DOHH2 (cell line): Measurements from ENCODE around the gene QSOX2.

ENCODE experiments used
- H3F3A ChIP-seq: fragments of 200-600 bp; sonication (generic), shearing (Covaris generic); 2 replicates; pipeline ENCODE4 v1.6.0; 2016; ENCODE audit warnings: antibody characterized with exemption, mild to moderate bottlenecking; ENCODE audit not compliant: control insufficient read depth, insufficient read depth
- H3K27ac ChIP-seq: fragments of 200-600 bp; sonication (generic); 2 replicates; pipeline ENCODE4 v1.5.1; 2014; ENCODE audit warnings: low read depth, mild to moderate bottlenecking, low read length, moderate library complexity
- H3K27me3 ChIP-seq: fragments of 200-600 bp; sonication (generic); 2 replicates; pipeline ENCODE4 v1.6.1; 2014; ENCODE audit warnings: mild to moderate bottlenecking, low read length, mixed read lengths; ENCODE audit not compliant: control insufficient read depth
- H3K36me3 ChIP-seq: fragments of 200-600 bp; sonication (generic); 2 replicates; pipeline ENCODE4 v1.6.1; 2014; ENCODE audit warnings: mild to moderate bottlenecking, low read length, moderate library complexity, mixed read lengths; ENCODE audit not compliant: control insufficient read depth
- H3K4me1 ChIP-seq: fragments of 200-600 bp; sonication (generic); 2 replicates; pipeline ENCODE4 v1.6.1; 2014; ENCODE audit warnings: mild to moderate bottlenecking, low read length, mixed read lengths; ENCODE audit not compliant: control insufficient read depth
- H3K4me2 ChIP-seq: fragments of 200-600 bp; sonication (generic); 2 replicates; pipeline ENCODE4 v1.6.0; 2014; ENCODE audit warnings: mild to moderate bottlenecking, low read length, moderate library complexity
- H3K4me3 ChIP-seq: fragments of 200-600 bp; sonication (generic); 2 replicates; pipeline ENCODE4 v1.5.1; 2014; ENCODE audit warnings: mild to moderate bottlenecking, low read length, mixed read lengths
- H3K79me2 ChIP-seq: fragments of 200-600 bp; sonication (generic); 2 replicates; pipeline ENCODE4 v1.6.1; 2014; ENCODE audit warnings: mild to moderate bottlenecking, low read length, mixed read lengths; ENCODE audit not compliant: control insufficient read depth
- H3K9me2 ChIP-seq: fragments of 200-600 bp; sonication (generic); replicated peaks from 2 replicates; pipeline ENCODE4 v1.6.1; 2014; ENCODE audit warnings: mild to moderate bottlenecking, low read length, mixed read lengths; ENCODE audit not compliant: control insufficient read depth
- H3K9me3 ChIP-seq: fragments of 200-600 bp; sonication (generic); 2 replicates; pipeline ENCODE4 v1.6.1; 2014; ENCODE audit warnings: antibody characterized with exemption, low read length, mixed read lengths; ENCODE audit not compliant: control insufficient read depth, insufficient read depth
- H4K20me1 ChIP-seq: fragments of 200-600 bp; sonication (generic); 2 replicates; pipeline ENCODE4 v1.6.0; 2014; ENCODE audit warnings: low read depth, mild to moderate bottlenecking, antibody characterized with exemption, low read length, moderate library complexity; ENCODE audit not compliant: control insufficient read depth, insufficient read depth
- EZH2phosphoT487 ChIP-seq: fragments of 200-600 bp; sonication (generic); IDR thresholded peaks from 2 replicates; pipeline ENCODE4 v1.6.1; 2017; ENCODE audit warnings: borderline replicate concordance, mild to moderate bottlenecking, antibody characterized with exemption, low read length, moderate library complexity, mixed read lengths
- TF ChIP-seq, protein P1 (sequence below): fragments of 200-600 bp; sonication (generic); IDR thresholded peaks from one replicate; pipeline ENCODE4 v1.5.1; 2014; ENCODE audit warnings: antibody characterized with exemption, mild to moderate bottlenecking, low read depth, low read length; ENCODE audit not compliant: poor library complexity, severe bottlenecking

The QSOX2 gene

DNA sequence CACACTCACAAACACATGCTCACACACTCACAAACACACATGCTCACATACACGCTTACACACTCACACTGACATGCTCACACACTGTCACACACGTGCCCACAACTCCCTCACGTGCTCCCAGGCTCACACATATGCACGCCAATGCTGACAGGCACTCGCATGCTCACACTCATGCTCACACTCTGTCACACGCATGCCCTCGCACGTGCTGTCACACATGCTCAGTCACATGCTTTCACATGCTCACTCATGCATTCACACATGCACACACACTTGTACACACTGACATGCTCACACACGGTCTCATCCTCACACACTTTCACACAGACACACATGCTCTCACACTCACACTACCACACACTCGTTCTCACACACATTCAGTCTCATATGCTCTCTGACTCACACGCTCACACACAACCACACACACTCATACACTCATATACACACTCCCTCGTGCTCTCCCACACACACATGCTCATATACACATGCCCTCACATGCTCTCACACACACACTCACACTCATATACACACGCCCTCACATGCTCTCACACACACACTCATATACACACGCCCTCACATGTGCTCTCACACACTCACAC, 48.0 kb upstream of the QSOX2 start:
- Histone ChIP-seq H3K4me1 (0 out of 2 replicates have a peak, but pooled peaks cover 2% of the 10 kb centered on the region), H4K20me1 (no peaks in the 10 kb centered on the region), H3K27me3 (no peaks in the 10 kb centered on the region; the same call in 1 of the 2 replicates), H3K79me2 (no peaks in the 10 kb centered on the region), H3K4me3 (no peak overlapping the region), H3K9me3 (peaks cover 12% of the 10 kb centered on the region; the same call in 1 of the 2 replicates), H3F3A (peaks cover 3% of the 10 kb centered on the region; the same call in 1 of the 2 replicates), H3K36me3 (no peaks in the 10 kb centered on the region), H3K9me2 (no peaks in the 10 kb centered on the region), H3K27ac (no peak overlapping the region), H3K4me2 (no peak overlapping the region)
- no peak for TF ChIP-seq EZH2phosphoT487
- TF ChIP-seq, protein P1, sequence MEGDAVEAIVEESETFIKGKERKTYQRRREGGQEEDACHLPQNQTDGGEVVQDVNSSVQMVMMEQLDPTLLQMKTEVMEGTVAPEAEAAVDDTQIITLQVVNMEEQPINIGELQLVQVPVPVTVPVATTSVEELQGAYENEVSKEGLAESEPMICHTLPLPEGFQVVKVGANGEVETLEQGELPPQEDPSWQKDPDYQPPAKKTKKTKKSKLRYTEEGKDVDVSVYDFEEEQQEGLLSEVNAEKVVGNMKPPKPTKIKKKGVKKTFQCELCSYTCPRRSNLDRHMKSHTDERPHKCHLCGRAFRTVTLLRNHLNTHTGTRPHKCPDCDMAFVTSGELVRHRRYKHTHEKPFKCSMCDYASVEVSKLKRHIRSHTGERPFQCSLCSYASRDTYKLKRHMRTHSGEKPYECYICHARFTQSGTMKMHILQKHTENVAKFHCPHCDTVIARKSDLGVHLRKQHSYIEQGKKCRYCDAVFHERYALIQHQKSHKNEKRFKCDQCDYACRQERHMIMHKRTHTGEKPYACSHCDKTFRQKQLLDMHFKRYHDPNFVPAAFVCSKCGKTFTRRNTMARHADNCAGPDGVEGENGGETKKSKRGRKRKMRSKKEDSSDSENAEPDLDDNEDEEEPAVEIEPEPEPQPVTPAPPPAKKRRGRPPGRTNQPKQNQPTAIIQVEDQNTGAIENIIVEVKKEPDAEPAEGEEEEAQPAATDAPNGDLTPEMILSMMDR, result no peak

DNA sequence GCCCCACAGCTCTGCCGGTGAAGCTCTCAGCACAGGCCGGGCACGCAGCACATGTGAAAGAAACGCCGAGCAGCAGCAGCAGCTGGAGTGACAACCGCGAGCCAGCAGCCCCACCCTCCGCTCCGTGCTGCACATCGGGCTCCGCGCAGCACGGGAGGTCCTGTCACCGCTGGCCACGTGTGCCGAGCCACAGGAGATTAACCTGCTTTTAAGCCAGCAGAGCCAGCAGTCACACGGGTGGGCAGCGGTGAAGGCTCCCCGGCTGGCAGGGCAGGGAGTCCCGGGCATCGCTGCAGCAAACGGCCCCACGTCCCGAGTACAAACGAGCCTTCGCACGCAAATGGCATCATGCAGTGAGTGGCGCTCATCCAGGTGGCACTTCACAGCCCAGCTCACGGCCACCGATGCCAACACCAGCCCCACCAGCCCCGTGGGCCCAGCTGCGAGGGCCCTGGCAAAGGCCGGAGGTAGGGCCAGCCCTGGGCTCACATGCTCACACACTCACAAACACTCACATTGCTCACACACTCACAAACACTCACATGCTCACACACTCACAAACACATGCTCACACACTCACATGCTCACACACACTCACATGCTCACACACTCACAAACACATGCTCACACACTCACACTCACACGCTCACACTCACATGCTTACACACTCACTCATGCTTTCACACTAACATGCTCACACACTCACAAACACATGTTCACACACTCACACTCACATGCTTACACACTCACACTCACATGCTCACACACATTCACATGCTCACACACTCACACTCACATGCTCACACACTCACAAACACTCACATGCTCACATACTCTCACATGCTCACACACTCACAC, 47.2 kb upstream of the QSOX2 start:
- H3K36me3 ChIP-seq, result no peaks in the 10 kb centered on the region
- no peaks in the 10 kb centered on the region for H3K9me2 ChIP-seq
- no peak overlapping the region for H3K4me2 ChIP-seq
- no peaks in the 10 kb centered on the region for H4K20me1 ChIP-seq
- peaks cover 3% of the 10 kb centered on the region; the same call in 1 of the 2 replicates for H3F3A ChIP-seq
- 0 out of 2 replicates have a peak, but pooled peaks cover 5% of the 10 kb centered on the region for H3K4me1 ChIP-seq
- no peak overlapping the region for H3K4me3 ChIP-seq
- no peaks in the 10 kb centered on the region; the same call in 1 of the 2 replicates for H3K27me3 ChIP-seq
- TF ChIP-seq EZH2phosphoT487, result no peak
- TF ChIP-seq, protein P1, result no peak
- no peak overlapping the region for H3K27ac ChIP-seq
- peaks cover 12% of the 10 kb centered on the region; the same call in 1 of the 2 replicates for H3K9me3 ChIP-seq
- H3K79me2 ChIP-seq, result no peaks in the 10 kb centered on the region

DNA sequence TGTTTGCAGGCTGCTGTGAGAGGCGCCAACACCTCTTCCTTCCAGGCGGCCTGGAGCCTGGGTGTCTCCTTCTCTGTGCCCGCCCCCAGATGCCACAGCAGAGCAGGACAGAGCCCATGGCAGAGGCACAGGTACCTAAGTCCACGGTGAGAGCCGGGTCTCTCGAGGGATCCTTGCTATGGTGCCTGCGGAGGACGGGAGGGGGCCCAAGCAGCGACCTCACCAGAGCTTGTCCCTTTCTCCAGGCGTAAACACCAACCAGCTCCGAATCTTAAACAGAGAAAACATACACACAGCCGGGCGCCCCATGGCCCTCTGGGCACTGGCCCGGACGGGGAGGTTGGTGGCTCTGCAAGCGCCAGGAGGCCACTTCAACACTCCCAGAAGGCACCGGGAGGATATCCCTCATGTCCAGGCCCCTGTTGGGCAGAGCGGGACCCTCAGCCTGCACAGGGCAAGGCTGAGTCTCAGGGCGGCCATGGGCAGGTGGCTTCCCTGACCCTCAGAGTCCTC, 46.5 kb upstream of the QSOX2 start:
- H3K9me2 ChIP-seq, result no peaks in the 10 kb centered on the region
- TF ChIP-seq, protein P1, result no peak
- TF ChIP-seq EZH2phosphoT487, result no peak
- no peaks in the 10 kb centered on the region; the same call in 1 of the 2 replicates for H3K27me3 ChIP-seq
- no peak overlapping the region for H3K4me3 ChIP-seq
- H3K79me2 ChIP-seq, result no peaks in the 10 kb centered on the region
- peaks cover 5% of the 10 kb centered on the region; the same call in 1 of the 2 replicates for H4K20me1 ChIP-seq
- H3K9me3 ChIP-seq, result peaks cover 12% of the 10 kb centered on the region; the same call in 1 of the 2 replicates
- H3F3A ChIP-seq, result peaks cover 3% of the 10 kb centered on the region; the same call in 1 of the 2 replicates
- H3K4me1 ChIP-seq, result 0 out of 2 replicates have a peak, but pooled peaks cover 5% of the 10 kb centered on the region
- no peak overlapping the region for H3K27ac ChIP-seq
- no peak overlapping the region for H3K4me2 ChIP-seq
- H3K36me3 ChIP-seq, result no peaks in the 10 kb centered on the region
